T-helper 1 cell treated with Interleukin-12 subunit alpha and Interleukin-12 subunit beta and Interleukin-4 antibody, amounts not matched to agents 30 ng/mL and 1 ng/mL, for 36 hours (primary cell): ENCODE measurements around the gene ADAMTS16. TPM values are rescaled to one million over a fixed set of nuclear protein-coding genes. Genes with fewer than 3 reads are reported as not detected.

Experiments used
- intact Hi-C: fragments of 100-400 bp; cut with micrococcal nuclease; formaldehyde crosslinking; loops from one replicate; pipeline ENCODE4 v1.15.1; 2024
- total RNA-seq: library from RNA; stranded (reverse); gene quantifications from 2 replicates; pipeline ENCODE4 v1.2.3, GENCODE V29; 2022

Gene ADAMTS16
- total RNA-seq, 1 donor from 2014 or later, result not detected

- intact Hi-C loops, result no loop called here
These were observed 138.2 kb downstream of the ADAMTS16 start for GRCh38 chr5:5278201-5278814.

GRCh38 chr5:5278815-5279381 lies 138.8 kb downstream of the ADAMTS16 start:
- intact Hi-C loops, result no loop called here

- intact Hi-C loops, result no loop called here
These were observed 145.8 kb downstream of the ADAMTS16 start for GRCh38 chr5:5285906-5286305.

- intact Hi-C loops, result no loop called here
These were observed 147.3 kb downstream of the ADAMTS16 start for GRCh38 chr5:5287419-5287818.

- intact Hi-C loops, result no loop called here
These were observed 148.1 kb downstream of the ADAMTS16 start for GRCh38 chr5:5288201-5288600.

- intact Hi-C loops, result no loop called here
These were observed 149.4 kb downstream of the ADAMTS16 start for GRCh38 chr5:5289537-5289936.

- intact Hi-C loops, result no loop called here
These were observed 150.7 kb downstream of the ADAMTS16 start for GRCh38 chr5:5290674-5291334.

GRCh38 chr5:5291357-5291756 lies 151.2 kb downstream of the ADAMTS16 start:
- intact Hi-C loops, result no loop called here

- intact Hi-C loops, result no loop called here
These were observed 152.9 kb downstream of the ADAMTS16 start for GRCh38 chr5:5293029-5293428.

- intact Hi-C loops, result no loop called here
These were observed 154.3 kb downstream of the ADAMTS16 start for GRCh38 chr5:5294429-5294828.

- intact Hi-C loops, result no loop called here
These were observed 155.2 kb downstream of the ADAMTS16 start for GRCh38 chr5:5295351-5295750.

- intact Hi-C loops, result no loop called here
These were observed 155.9 kb downstream of the ADAMTS16 start for GRCh38 chr5:5296051-5296450.

GRCh38 chr5:5297432-5298067 lies 157.4 kb downstream of the ADAMTS16 start:
- intact Hi-C loops, result no loop called here

- intact Hi-C loops, result no loop called here
These were observed 158.0 kb downstream of the ADAMTS16 start for GRCh38 chr5:5298068-5298633.

GRCh38 chr5:5298841-5299541 lies 158.9 kb downstream of the ADAMTS16 start:
- intact Hi-C loops, result no loop called here

- intact Hi-C loops, result no loop called here
These were observed 161.0 kb downstream of the ADAMTS16 start for GRCh38 chr5:5301176-5301575.

- intact Hi-C loops, result no loop called here
These were observed 162.1 kb downstream of the ADAMTS16 start for GRCh38 chr5:5302201-5302600.

GRCh38 chr5:5303242-5303641 lies 163.1 kb downstream of the ADAMTS16 start:
- intact Hi-C loops, result no loop called here

- intact Hi-C loops, result no loop called here
These were observed 164.4 kb downstream of the ADAMTS16 start for GRCh38 chr5:5304361-5305020.

GRCh38 chr5:5306696-5307095 lies 166.6 kb downstream of the ADAMTS16 start:
- intact Hi-C loops, result no loop called here

- intact Hi-C loops, result no loop called here
These were observed 168.2 kb downstream of the ADAMTS16 start for GRCh38 chr5:5308319-5308718.
